ENCODE data around the gene ZNF646. TPM values are rescaled to one million over a fixed set of nuclear protein-coding genes. Genes with fewer than 3 reads are reported as not detected.

Gene ZNF646
- 10 to 100 TPM; 12.7 to 14.5 TPM for total RNA-seq

- Histone ChIP-seq H3K4me1 (peaks cover 25% of the 10 kb centered on the region), H3K9me3 (no peaks in the 10 kb centered on the region), H3K4me3 (peak within 1 kb of the TSS; percentile 64 to 99), H3K27ac (peak within 1 kb of the TSS; percentile 88 to 93 (median 90)), H3K27me3 (no peaks in the 10 kb centered on the region), H3K36me3 (replicated peaks in 1 of 2; ENCODE audit: insufficient read depth in 1 of 2, low read depth in 2 of 2) (peaks cover 8 to 21% of the 10 kb centered on the region in 2 donors)
- intact Hi-C loops (cut with DNase I), result loop anchor here (10.0 kb wide), 1 partner anchor 71 kb away; no protein-coding TSS in a partner anchor
- WGBS, 2 donors, result 0% methylated on average over 46 to 48 of the region's 48 CpGs
- ATAC-seq (peak; percentile 95), DNase-seq (peak; percentile 98 to 99 (median 98))
- TF ChIP-seq CTCF (IDR thresholded peaks at IDR 0.05), result peak in 1 of 7 experiments; percentile 1
- peak; percentile 54 to 88 (median 86) for TF ChIP-seq POLR2A (IDR thresholded peaks at IDR 0.05)
These were observed at the start of gene ZNF646, which contains the start of gene ZNF668 for GRCh38 chr16:31073970-31074813. Gene ZNF646 (plus strand): TSS chr16:31074422. CDS start chr16:31076325, 1,903 bp downstream. Gene ZNF668 (minus strand): TSS chr16:31074240. CDS start chr16:31064459, 9,781 bp downstream.

GRCh38 chr16:31025339-31025738, 48.9 kb upstream of the ZNF646 start:
- no peaks in the 10 kb centered on the region for H3K36me3 ChIP-seq (replicated peaks in 1 of 2; ENCODE audit: insufficient read depth in 1 of 2, low read depth in 2 of 2)
- no peaks in the 10 kb centered on the region for H3K9me3 ChIP-seq
- H3K4me1 ChIP-seq, result peaks cover 5% of the 10 kb centered on the region
- WGBS, 2 donors, result 80 to 86% methylated on average over 5 of the region's 5 CpGs
- ATAC-seq (no peak), DNase-seq (no peak)
- H3K4me3 ChIP-seq, result no peak overlapping the region
- H3K27ac ChIP-seq, result no peak overlapping the region
- intact Hi-C loops (cut with DNase I), result no loop called here
- no peaks in the 10 kb centered on the region for H3K27me3 ChIP-seq
- TF ChIP-seq POLR2A (IDR thresholded peaks at IDR 0.05), result no peak

- WGBS, 2 donors, result 73 to 81% methylated on average over 5 of the region's 5 CpGs
- no peaks in the 10 kb centered on the region for H3K36me3 ChIP-seq (replicated peaks in 1 of 2; ENCODE audit: insufficient read depth in 1 of 2, low read depth in 2 of 2)
- H3K27me3 ChIP-seq, result no peaks in the 10 kb centered on the region
- H3K4me3 ChIP-seq, result no peak overlapping the region
- intact Hi-C loops (cut with DNase I), result no loop called here
- ATAC-seq (no peak), DNase-seq (no peak)
- TF ChIP-seq POLR2A (IDR thresholded peaks at IDR 0.05), result no peak
- no peak for TF ChIP-seq CTCF (IDR thresholded peaks at IDR 0.05)
- H3K27ac ChIP-seq, result no peak overlapping the region
- no peaks in the 10 kb centered on the region for H3K9me3 ChIP-seq
- H3K4me1 ChIP-seq, result peaks cover 8% of the 10 kb centered on the region
These were observed 45.0 kb upstream of the ZNF646 start for GRCh38 chr16:31029272-31029671.

- DNase-seq (no peak), ATAC-seq (no peak)
- 84 to 91% methylated on average over 4 of the region's 4 CpGs for whole genome bisulfite sequencing, 2 donors
- H3K4me1 ChIP-seq, result peaks cover 15% of the 10 kb centered on the region
- H3K9me3 ChIP-seq, result no peaks in the 10 kb centered on the region
- peaks cover 0 to 2% of the 10 kb centered on the region in 2 donors for H3K36me3 ChIP-seq (replicated peaks in 1 of 2; ENCODE audit: insufficient read depth in 1 of 2, low read depth in 2 of 2)
- no peak overlapping the region for H3K27ac ChIP-seq
- no peak overlapping the region for H3K4me3 ChIP-seq
- TF ChIP-seq CTCF (IDR thresholded peaks at IDR 0.05) (no peak), POLR2A (IDR thresholded peaks at IDR 0.05) (no peak)
- intact Hi-C loops (cut with DNase I), result no loop called here
- no peaks in the 10 kb centered on the region for H3K27me3 ChIP-seq
These were observed 42.9 kb upstream of the ZNF646 start for GRCh38 chr16:31031276-31031675.

Data from body of pancreas (tissue), 4 donors.